K562 (cell line): ENCODE measurements around the gene SNRNP70. TPM values are rescaled to one million over a fixed set of nuclear protein-coding genes. Genes with fewer than 3 reads are reported as not detected.

ENCODE experiments used
- DMBX1 ChIP-seq: fragments of 250-450 bp; sonication (Bioruptor Pico); IDR thresholded peaks from 2 replicates; pipeline ENCODE4 v1.8.0; 2022; ENCODE audit warnings: inconsistent platforms, mild to moderate bottlenecking, moderate library complexity, borderline replicate concordance
- ETV1 ChIP-seq: fragments of 450-650 bp; conservative IDR thresholded peaks from 2 replicates; pipeline ENCODE4 v1.6.1; 2016; ENCODE audit warnings: missing genetic modification characterization, control low read depth, low read depth, missing compliant biosample characterization
- MAFG ChIP-seq: fragments of 450-650 bp; conservative IDR thresholded peaks from 2 replicates; pipeline ENCODE4 v1.6.1; 2016; ENCODE audit warnings: missing genetic modification characterization, missing compliant biosample characterization
- MEIS2 ChIP-seq: fragments of 450-650 bp; IDR thresholded peaks from 2 replicates; pipeline ENCODE4 v1.6.1; 2014; ENCODE audit warnings: mild to moderate bottlenecking; ENCODE audit not compliant: partially characterized antibody
- MYC ChIP-seq, 2 experiments: fragments of 250-450 bp in 1 of 2; sonication (Bioruptor Pico) in 1 of 2; IDR thresholded peaks; 2 replicates each; pipeline versions ENCODE4 v1.5.1 to v1.6.1; 2012 to 2021; ENCODE audit warnings: low read depth in 2 of 2, borderline replicate concordance in 1 of 2, improper control_type of control experiment in 1 of 2, low read length in 1 of 2, mild to moderate bottlenecking in 1 of 2, moderate library complexity in 1 of 2
- NBN ChIP-seq: fragments of 450-650 bp; IDR thresholded peaks from 2 replicates; pipeline ENCODE4 v1.6.1; 2016; ENCODE audit warnings: low read depth, mild to moderate bottlenecking
- PKNOX1 ChIP-seq: fragments of 450-650 bp; IDR thresholded peaks from 2 replicates; pipeline ENCODE4 v1.6.1; 2016
- PPARD ChIP-seq: fragments of 250-450 bp; sonication (Bioruptor Pico); IDR thresholded peaks from 2 replicates; pipeline ENCODE4 v1.8.0; 2022; ENCODE audit warnings: inconsistent platforms, mild to moderate bottlenecking, moderate library complexity
- SMARCA4 ChIP-seq: fragments of 450-650 bp; IDR thresholded peaks from 2 replicates; pipeline ENCODE4 v1.6.1; 2016
- ZNF354B ChIP-seq: fragments of 250-450 bp; sonication (Bioruptor Pico); IDR thresholded peaks from 2 replicates; pipeline ENCODE4 v1.4.0; 2020
- polyA plus RNA-seq, 8 experiments: library from polyadenylated mRNA; depleted of rRNA in 4 of 8; stranded (reverse) in 5 of 8; unstranded in 3 of 8; fragments of >200 nt; fragmentation: Nextera tagmentation in 2 of 8; fragmentation: Illumina TruSeq in 1 of 8; extraction: Ambion mirVana in 2 of 8; extraction: Trizol in 1 of 8; gene quantifications; 2 replicates each; pipeline versions ENCODE4 v1.2.1 to v1.2.3, GENCODE V29; 2011 to 2014; ENCODE audit warnings: inconsistent platforms in 1 of 8, missing spikeins in 1 of 8
- total RNA-seq, 7 experiments: library from RNA; depleted of rRNA in 6 of 7; stranded (reverse); fragments of >200 nt in 6 of 7; fragmentation: Illumina TruSeq in 2 of 7; extraction: Trizol in 2 of 7; gene quantifications; 2 replicates each; pipeline versions ENCODE4 v1.2.1 to v1.2.3, GENCODE V29; 2011 to 2021; ENCODE audit warnings: low replicate concordance in 1 of 7
- TF ChIP-seq, protein P1 (sequence below), 3 experiments: IDR thresholded peaks in 2 of 3; conservative IDR thresholded peaks in 1 of 3; 2 replicates each; pipeline ENCODE4 v1.5.1; 2011 to 2012; ENCODE audit warnings: low read length in 3 of 3, mild to moderate bottlenecking in 3 of 3, control low read depth in 2 of 3, improper control_type of control experiment in 1 of 3, inconsistent platforms in 1 of 3, low read depth in 1 of 3, mixed read lengths in 1 of 3, moderate library complexity in 1 of 3; ENCODE audit not compliant: insufficient read depth in 2 of 3
- TF ChIP-seq, protein P2 (sequence below): fragments of 450-650 bp; IDR thresholded peaks from 2 replicates; pipeline ENCODE4 v1.6.1; 2016; ENCODE audit warnings: mild to moderate bottlenecking, moderate library complexity

The SNRNP70 gene
- total and polyA plus RNA-seq, 9 of the 15 experiments (the other 6 are each of a cell fraction or from before 2014, with no cell fraction given): 2.8 to 496 (median 136) TPM

GRCh38 chr19:49113762-49114629 is 28.7 kb downstream of the SNRNP70 start, which contains the start of gene LIN7B (continued):
- TF ChIP-seq, protein P1, sequence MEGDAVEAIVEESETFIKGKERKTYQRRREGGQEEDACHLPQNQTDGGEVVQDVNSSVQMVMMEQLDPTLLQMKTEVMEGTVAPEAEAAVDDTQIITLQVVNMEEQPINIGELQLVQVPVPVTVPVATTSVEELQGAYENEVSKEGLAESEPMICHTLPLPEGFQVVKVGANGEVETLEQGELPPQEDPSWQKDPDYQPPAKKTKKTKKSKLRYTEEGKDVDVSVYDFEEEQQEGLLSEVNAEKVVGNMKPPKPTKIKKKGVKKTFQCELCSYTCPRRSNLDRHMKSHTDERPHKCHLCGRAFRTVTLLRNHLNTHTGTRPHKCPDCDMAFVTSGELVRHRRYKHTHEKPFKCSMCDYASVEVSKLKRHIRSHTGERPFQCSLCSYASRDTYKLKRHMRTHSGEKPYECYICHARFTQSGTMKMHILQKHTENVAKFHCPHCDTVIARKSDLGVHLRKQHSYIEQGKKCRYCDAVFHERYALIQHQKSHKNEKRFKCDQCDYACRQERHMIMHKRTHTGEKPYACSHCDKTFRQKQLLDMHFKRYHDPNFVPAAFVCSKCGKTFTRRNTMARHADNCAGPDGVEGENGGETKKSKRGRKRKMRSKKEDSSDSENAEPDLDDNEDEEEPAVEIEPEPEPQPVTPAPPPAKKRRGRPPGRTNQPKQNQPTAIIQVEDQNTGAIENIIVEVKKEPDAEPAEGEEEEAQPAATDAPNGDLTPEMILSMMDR (IDR thresholded peaks at IDR 0.05 in 2 of 3, conservative IDR thresholded peaks at IDR 0.05 in 1 of 3; ENCODE audit: insufficient read depth in 2 of 3, low read depth in 1 of 3, low read length in 3 of 3): peak; percentile 60 to 68 (median 66); a peak in 5 of 6 replicates
- no peak for TF ChIP-seq PPARD (CRISPR knock-in tag)
- TF ChIP-seq DMBX1 (CRISPR knock-in tag): peak; percentile 57; the same call in 1 of the 2 replicates
- peak; percentile 61 for TF ChIP-seq PKNOX1
- peak; percentile 45; the same call in 1 of the 2 replicates for TF ChIP-seq NBN
- TF ChIP-seq MAFG: no peak
- TF ChIP-seq SMARCA4: 0 out of 2 replicates have a peak, but pooled peaks have one; percentile 29
- peak; percentile 2 for TF ChIP-seq MEIS2
- TF ChIP-seq, protein P2, sequence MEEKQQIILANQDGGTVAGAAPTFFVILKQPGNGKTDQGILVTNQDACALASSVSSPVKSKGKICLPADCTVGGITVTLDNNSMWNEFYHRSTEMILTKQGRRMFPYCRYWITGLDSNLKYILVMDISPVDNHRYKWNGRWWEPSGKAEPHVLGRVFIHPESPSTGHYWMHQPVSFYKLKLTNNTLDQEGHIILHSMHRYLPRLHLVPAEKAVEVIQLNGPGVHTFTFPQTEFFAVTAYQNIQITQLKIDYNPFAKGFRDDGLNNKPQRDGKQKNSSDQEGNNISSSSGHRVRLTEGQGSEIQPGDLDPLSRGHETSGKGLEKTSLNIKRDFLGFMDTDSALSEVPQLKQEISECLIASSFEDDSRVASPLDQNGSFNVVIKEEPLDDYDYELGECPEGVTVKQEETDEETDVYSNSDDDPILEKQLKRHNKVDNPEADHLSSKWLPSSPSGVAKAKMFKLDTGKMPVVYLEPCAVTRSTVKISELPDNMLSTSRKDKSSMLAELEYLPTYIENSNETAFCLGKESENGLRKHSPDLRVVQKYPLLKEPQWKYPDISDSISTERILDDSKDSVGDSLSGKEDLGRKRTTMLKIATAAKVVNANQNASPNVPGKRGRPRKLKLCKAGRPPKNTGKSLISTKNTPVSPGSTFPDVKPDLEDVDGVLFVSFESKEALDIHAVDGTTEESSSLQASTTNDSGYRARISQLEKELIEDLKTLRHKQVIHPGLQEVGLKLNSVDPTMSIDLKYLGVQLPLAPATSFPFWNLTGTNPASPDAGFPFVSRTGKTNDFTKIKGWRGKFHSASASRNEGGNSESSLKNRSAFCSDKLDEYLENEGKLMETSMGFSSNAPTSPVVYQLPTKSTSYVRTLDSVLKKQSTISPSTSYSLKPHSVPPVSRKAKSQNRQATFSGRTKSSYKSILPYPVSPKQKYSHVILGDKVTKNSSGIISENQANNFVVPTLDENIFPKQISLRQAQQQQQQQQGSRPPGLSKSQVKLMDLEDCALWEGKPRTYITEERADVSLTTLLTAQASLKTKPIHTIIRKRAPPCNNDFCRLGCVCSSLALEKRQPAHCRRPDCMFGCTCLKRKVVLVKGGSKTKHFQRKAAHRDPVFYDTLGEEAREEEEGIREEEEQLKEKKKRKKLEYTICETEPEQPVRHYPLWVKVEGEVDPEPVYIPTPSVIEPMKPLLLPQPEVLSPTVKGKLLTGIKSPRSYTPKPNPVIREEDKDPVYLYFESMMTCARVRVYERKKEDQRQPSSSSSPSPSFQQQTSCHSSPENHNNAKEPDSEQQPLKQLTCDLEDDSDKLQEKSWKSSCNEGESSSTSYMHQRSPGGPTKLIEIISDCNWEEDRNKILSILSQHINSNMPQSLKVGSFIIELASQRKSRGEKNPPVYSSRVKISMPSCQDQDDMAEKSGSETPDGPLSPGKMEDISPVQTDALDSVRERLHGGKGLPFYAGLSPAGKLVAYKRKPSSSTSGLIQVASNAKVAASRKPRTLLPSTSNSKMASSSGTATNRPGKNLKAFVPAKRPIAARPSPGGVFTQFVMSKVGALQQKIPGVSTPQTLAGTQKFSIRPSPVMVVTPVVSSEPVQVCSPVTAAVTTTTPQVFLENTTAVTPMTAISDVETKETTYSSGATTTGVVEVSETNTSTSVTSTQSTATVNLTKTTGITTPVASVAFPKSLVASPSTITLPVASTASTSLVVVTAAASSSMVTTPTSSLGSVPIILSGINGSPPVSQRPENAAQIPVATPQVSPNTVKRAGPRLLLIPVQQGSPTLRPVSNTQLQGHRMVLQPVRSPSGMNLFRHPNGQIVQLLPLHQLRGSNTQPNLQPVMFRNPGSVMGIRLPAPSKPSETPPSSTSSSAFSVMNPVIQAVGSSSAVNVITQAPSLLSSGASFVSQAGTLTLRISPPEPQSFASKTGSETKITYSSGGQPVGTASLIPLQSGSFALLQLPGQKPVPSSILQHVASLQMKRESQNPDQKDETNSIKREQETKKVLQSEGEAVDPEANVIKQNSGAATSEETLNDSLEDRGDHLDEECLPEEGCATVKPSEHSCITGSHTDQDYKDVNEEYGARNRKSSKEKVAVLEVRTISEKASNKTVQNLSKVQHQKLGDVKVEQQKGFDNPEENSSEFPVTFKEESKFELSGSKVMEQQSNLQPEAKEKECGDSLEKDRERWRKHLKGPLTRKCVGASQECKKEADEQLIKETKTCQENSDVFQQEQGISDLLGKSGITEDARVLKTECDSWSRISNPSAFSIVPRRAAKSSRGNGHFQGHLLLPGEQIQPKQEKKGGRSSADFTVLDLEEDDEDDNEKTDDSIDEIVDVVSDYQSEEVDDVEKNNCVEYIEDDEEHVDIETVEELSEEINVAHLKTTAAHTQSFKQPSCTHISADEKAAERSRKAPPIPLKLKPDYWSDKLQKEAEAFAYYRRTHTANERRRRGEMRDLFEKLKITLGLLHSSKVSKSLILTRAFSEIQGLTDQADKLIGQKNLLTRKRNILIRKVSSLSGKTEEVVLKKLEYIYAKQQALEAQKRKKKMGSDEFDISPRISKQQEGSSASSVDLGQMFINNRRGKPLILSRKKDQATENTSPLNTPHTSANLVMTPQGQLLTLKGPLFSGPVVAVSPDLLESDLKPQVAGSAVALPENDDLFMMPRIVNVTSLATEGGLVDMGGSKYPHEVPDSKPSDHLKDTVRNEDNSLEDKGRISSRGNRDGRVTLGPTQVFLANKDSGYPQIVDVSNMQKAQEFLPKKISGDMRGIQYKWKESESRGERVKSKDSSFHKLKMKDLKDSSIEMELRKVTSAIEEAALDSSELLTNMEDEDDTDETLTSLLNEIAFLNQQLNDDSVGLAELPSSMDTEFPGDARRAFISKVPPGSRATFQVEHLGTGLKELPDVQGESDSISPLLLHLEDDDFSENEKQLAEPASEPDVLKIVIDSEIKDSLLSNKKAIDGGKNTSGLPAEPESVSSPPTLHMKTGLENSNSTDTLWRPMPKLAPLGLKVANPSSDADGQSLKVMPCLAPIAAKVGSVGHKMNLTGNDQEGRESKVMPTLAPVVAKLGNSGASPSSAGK: peak; percentile 95
- no peak for TF ChIP-seq ZNF354B (CRISPR knock-in tag)
- TF ChIP-seq MYC (IDR thresholded peaks at IDR 0.05; ENCODE audit: low read depth, low read length): peak; percentile 43; the same call in 1 of the 2 replicates
- TF ChIP-seq MYC (CRISPR knock-in tag; IDR thresholded peaks at IDR 0.05; ENCODE audit: borderline replicate concordance, low read depth): no peak
- TF ChIP-seq ETV1 (tag): no peak
